ENCODE measurements around the gene MAVS. TPM values are rescaled to one million over a fixed set of nuclear protein-coding genes. Genes with fewer than 3 reads are reported as not detected.
"Not testable (repeated sequence)": the region's sequence is repeated elsewhere in the genome, so short reads cannot be mapped to it uniquely, and the experiment has no call there.

The MAVS gene
- polyA plus RNA-seq, 6 donors from 2014 or later = 2.6 to 9.9 (median 3.2) TPM

DNA sequence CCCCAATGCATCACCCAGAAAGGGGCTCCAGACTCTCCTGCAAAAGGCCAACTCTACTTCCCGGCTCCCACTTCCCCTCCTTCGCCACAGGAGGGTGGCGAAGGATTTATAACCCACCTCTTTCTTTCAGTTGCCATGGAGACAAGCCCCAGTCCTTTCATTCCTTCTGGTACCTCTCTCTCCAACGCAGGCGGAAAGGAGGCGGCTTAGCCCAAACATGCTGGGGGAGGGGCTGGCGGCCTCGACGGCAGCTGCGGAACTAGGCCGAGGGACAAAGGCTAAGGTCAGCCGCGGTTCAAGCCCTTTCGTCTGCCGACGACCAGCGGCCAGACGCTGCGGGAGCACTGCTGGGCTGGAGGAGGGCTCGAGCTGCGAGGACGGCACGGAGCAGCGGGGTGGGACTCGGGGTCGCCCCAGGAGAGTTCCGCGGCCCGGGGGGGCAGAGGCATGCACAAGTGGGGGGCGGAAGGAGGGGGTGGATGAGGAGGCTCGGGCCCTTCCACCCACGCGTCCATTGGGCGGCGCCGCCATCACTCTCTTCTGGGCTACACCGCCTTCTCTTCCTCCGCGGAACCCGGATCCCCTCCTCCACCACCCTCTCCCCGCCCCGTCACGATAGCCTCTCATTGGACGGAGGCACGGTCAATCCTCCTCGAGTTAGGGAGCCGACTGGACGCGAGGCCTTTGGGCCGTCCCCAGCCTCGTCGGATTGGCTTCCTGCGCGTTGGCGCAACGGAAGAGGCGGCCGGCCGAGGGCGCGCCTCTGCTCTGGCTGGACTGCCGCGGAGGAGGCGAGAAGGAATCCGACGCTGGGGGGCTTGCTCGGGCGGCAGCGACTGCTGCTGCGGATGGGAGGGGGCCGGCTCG is 42.2 kb downstream of the MAVS start, which contains the start of gene PANK2:
Gene PANK2, plus strand, starts transcription at position 766 of the 867 bp plus-strand sequence.
- DNase-seq (peak; percentile 98), ATAC-seq (ENCODE audit: low read depth in 2 of 2) (peak; percentile 95)
- peaks cover 5 to 7% of the 10 kb centered on the region in 2 donors for H3K36me3 Mint-ChIP-seq
- peaks cover 0 to 2% (median 0%) of the 10 kb centered on the region in 7 donors for H3K9me3 Mint-ChIP-seq
- peaks cover 54 to 69% (median 59%) of the 10 kb centered on the region in 3 donors for H3K4me1 Mint-ChIP-seq
- peak within 1 kb of the TSS; percentile 97 to 100 (median 99) for H3K4me3 Mint-ChIP-seq
- H3K27me3 Mint-ChIP-seq = no peaks in the 10 kb centered on the region
- peak within 1 kb of the TSS; percentile 95 to 100 (median 98) for H3K27ac Mint-ChIP-seq

- Mint-ChIP-seq H3K27ac (peak overlapping the region; percentile 94 to 100 (median 98)), H3K9me3 (peaks cover 0 to 2% (median 0%) of the 10 kb centered on the region in 7 donors), H3K36me3 (peaks cover 5 to 7% of the 10 kb centered on the region in 2 donors), H3K27me3 (no peaks in the 10 kb centered on the region), H3K4me3 (peak overlapping the region; percentile 97 to 100 (median 99)), H3K4me1 (peaks cover 53 to 73% (median 61%) of the 10 kb centered on the region in 3 donors)
- ATAC-seq (ENCODE audit: low read depth in 2 of 2) (peak in 1 of 2 donors; percentile 3), DNase-seq (peak; percentile 31)
These were observed 43.1 kb downstream of the MAVS start for GRCh38 chr20:3889489-3890397.

DNA sequence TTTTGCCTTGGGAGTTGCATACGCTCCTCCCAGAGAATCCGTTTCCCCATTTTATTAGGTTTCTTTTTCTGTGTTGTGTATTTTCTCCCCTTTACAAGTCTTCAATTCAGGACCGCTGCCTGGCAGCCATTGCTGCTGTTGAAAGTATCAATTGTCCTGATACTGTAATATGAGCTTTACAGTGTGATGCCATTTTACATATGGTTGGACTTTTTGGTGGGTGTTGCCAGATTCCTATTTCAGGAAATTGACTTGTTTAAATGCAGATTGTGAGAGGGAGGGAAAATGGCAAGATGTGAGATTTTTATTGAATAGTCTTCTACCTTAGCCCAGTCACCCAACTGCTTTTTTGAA is 43.7 kb downstream of the MAVS start:
- H3K27me3 Mint-ChIP-seq = no peaks in the 10 kb centered on the region
- H3K9me3 Mint-ChIP-seq = peaks cover 0 to 2% (median 0%) of the 10 kb centered on the region in 7 donors
- H3K4me1 Mint-ChIP-seq = peaks cover 55 to 75% (median 63%) of the 10 kb centered on the region in 3 donors
- peak overlapping the region; percentile 94 to 100 (median 98) for H3K27ac Mint-ChIP-seq
- H3K4me3 Mint-ChIP-seq = peak overlapping the region; percentile 97 to 100 (median 99)
- ATAC-seq (ENCODE audit: low read depth in 2 of 2) = no peak
- no peak for DNase-seq
- H3K36me3 Mint-ChIP-seq = peaks cover 5 to 7% of the 10 kb centered on the region in 2 donors

DNA sequence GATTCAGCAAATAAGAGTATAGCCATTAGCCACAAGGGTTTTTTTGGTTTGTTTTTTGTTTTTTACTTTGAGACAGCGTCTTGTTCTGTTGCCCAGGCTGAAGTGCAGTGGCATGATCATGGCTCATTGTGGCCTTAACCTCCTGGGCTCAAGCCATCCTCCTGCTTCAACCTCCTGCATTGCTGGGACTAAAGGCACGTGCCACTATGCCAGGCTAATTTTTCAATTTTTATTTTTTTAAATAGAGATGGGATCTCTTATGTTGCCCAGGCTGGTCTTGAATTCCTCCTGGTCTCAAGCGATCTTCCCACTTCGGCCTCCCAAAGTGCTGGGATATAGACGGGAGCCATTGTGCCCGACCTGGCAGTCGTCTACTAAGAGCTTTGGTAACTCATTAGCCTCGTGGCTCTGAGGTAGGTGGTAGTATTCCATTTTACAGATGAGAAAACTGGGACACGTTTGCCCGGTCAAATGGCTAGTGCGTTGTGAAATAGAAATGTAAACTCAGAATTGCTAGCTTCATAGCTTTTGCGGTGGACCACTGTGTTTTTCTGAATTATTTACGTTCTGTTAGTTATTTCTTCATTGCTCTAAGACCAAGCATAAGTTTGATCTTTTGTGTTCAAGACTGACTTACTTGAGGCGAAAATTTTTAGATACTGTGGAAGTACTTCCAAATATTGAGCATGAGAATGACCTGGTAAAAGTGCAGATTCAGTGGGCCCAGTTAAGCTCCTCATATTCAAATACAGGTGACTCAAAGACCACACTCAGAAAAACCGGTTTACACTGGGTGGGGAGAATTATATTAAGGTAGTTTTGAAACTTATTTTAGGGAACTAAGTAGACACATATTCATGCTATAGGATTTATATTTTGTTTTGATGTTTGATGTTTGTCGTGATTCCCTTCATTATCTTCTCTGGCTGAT is 44.6 kb downstream of the MAVS start:
- DNase-seq (no peak), ATAC-seq (ENCODE audit: low read depth in 2 of 2) (no peak)
- H3K4me3 Mint-ChIP-seq = peak overlapping the region; percentile 78 to 100 (median 98)
- peaks cover 5 to 7% of the 10 kb centered on the region in 2 donors for H3K36me3 Mint-ChIP-seq
- peak overlapping the region; percentile 44 to 100 (median 98) for H3K27ac Mint-ChIP-seq
- peaks cover 0 to 2% (median 0%) of the 10 kb centered on the region in 7 donors for H3K9me3 Mint-ChIP-seq
- H3K4me1 Mint-ChIP-seq = peaks cover 55 to 76% (median 65%) of the 10 kb centered on the region in 3 donors
- H3K27me3 Mint-ChIP-seq = no peaks in the 10 kb centered on the region

GRCh38 chr20:3894796-3895195 is 48.2 kb downstream of the MAVS start:
- no peak overlapping the region for H3K4me3 Mint-ChIP-seq
- peaks cover 5 to 12% of the 10 kb centered on the region in 2 donors for H3K36me3 Mint-ChIP-seq
- no peaks in the 10 kb centered on the region for H3K27me3 Mint-ChIP-seq
- H3K4me1 Mint-ChIP-seq = peaks cover 46 to 87% (median 67%) of the 10 kb centered on the region in 3 donors
- ATAC-seq (ENCODE audit: low read depth in 2 of 2) (no peak), DNase-seq (no peak)
- peaks cover 0 to 2% (median 0%) of the 10 kb centered on the region in 7 donors for H3K9me3 Mint-ChIP-seq
- H3K27ac Mint-ChIP-seq = no peak overlapping the region

DNA sequence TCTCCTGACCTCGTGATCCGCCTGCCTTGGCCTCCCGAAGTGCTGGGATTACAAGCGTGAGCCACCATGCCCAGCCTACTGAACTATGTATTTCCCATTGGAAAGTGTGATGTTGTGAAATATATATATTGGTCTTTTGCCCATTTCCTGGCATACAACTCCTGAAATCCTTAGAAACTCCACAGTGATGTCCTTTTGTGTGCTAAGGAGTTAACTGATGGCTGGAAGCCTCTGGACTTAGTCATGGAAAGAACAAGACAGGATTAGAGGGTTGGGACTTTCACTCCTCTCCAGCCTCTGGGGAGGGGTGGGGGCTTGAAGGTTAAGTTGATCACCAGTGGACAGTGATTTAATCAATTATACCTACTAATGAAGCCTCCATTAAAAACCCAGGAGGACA is 49.7 kb downstream of the MAVS start:
- ATAC-seq (ENCODE audit: low read depth in 2 of 2) (no peak), DNase-seq (no peak)
- peaks cover 44 to 84% (median 66%) of the 10 kb centered on the region in 3 donors for H3K4me1 Mint-ChIP-seq
- H3K27me3 Mint-ChIP-seq = no peaks in the 10 kb centered on the region
- H3K36me3 Mint-ChIP-seq = peaks cover 0 to 6% of the 10 kb centered on the region in 2 donors
- H3K27ac Mint-ChIP-seq = peak overlapping the region in 1 of 6 donors; percentile 83
- peaks cover 0 to 2% (median 0%) of the 10 kb centered on the region in 7 donors for H3K9me3 Mint-ChIP-seq
- peak overlapping the region in 1 of 8 donors; percentile 51 for H3K4me3 Mint-ChIP-seq

GRCh38 chr20:3896853-3897583 is 50.4 kb downstream of the MAVS start:
- Mint-ChIP-seq H3K27me3 (no peaks in the 10 kb centered on the region), H3K27ac (peak overlapping the region; percentile 10 to 83 (median 68)), H3K9me3 (peaks cover 0 to 2% (median 0%) of the 10 kb centered on the region in 7 donors), H3K36me3 (peaks cover 0 to 6% of the 10 kb centered on the region in 2 donors), H3K4me1 (peaks cover 44 to 84% (median 66%) of the 10 kb centered on the region in 3 donors), H3K4me3 (peak overlapping the region in 6 of 8 donors; percentile 4 to 51 (median 30))
- no peak for ATAC-seq (ENCODE audit: low read depth in 2 of 2)
- no peak for DNase-seq

GRCh38 chr20:3898181-3898580 is 51.5 kb downstream of the MAVS start:
- peaks cover 45 to 83% (median 58%) of the 10 kb centered on the region in 3 donors for H3K4me1 Mint-ChIP-seq
- not testable (repeated sequence) for H3K9me3 Mint-ChIP-seq; H3K36me3 Mint-ChIP-seq; ATAC-seq (ENCODE audit: low read depth in 2 of 2); H3K27ac Mint-ChIP-seq; H3K27me3 Mint-ChIP-seq; DNase-seq; H3K4me3 Mint-ChIP-seq

- peaks cover 40 to 83% (median 53%) of the 10 kb centered on the region in 3 donors for H3K4me1 Mint-ChIP-seq
- H3K36me3 Mint-ChIP-seq = peaks cover 0 to 6% of the 10 kb centered on the region in 2 donors
- peak overlapping the region in 1 of 6 donors; percentile 47 for H3K27ac Mint-ChIP-seq
- no peaks in the 10 kb centered on the region for H3K27me3 Mint-ChIP-seq
- no peak overlapping the region for H3K4me3 Mint-ChIP-seq
- DNase-seq (no peak), ATAC-seq (ENCODE audit: low read depth in 2 of 2) (no peak)
- peaks cover 0 to under 1% (median 0%) of the 10 kb centered on the region in 7 donors for H3K9me3 Mint-ChIP-seq
These were observed 52.0 kb downstream of the MAVS start for GRCh38 chr20:3898639-3899038.

- ATAC-seq (ENCODE audit: low read depth in 2 of 2) (no peak), DNase-seq (no peak)
- Mint-ChIP-seq H3K4me3 (peak overlapping the region in 5 of 8 donors; percentile 8 to 63 (median 45)), H3K27ac (peak overlapping the region in 5 of 6 donors; percentile 7 to 67 (median 52)), H3K9me3 (no peaks in the 10 kb centered on the region), H3K4me1 (peaks cover 37 to 86% (median 60%) of the 10 kb centered on the region in 3 donors), H3K36me3 (peaks cover 0 to 6% of the 10 kb centered on the region in 2 donors), H3K27me3 (no peaks in the 10 kb centered on the region)
These were observed 53.6 kb downstream of the MAVS start for GRCh38 chr20:3900187-3900604.

DNA sequence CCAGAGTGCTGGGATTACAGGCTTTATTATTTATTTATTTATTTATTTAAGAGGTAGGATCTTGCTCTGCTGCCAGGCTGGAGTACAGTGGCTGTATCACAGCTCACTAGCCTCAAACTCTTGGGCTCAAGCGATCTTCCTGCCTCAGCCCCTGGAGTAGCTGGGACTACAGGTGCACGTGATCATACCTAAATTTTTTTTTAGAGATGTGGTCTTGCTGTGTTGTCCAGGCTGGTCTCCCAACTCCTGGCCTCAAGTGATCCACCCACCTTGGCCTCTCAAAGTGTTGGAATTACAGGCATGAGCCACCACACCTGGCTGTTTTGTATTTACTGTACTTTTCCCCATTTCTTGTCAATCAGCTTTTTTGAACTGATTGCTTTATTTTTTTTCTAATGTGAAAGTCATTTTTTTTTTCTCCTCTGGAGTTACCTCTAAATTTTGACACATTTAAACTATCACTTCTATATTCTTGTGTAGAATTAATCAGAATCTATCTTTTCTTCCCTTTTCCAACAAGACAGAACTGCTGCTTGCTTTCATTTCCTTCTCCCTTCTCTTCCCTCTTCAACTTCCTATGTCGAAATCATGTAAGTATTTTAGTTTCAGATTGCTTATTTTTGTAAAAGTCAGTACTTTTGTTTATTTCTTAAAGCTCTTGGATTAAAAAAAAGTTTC is 54.5 kb downstream of the MAVS start:
- ATAC-seq (ENCODE audit: low read depth in 2 of 2) (peak; percentile 37 to 40), DNase-seq (no peak)
- H3K27me3 Mint-ChIP-seq = no peaks in the 10 kb centered on the region
- H3K9me3 Mint-ChIP-seq = no peaks in the 10 kb centered on the region
- peaks cover 37 to 84% (median 61%) of the 10 kb centered on the region in 3 donors for H3K4me1 Mint-ChIP-seq
- peaks cover 0 to 6% of the 10 kb centered on the region in 2 donors for H3K36me3 Mint-ChIP-seq
- H3K27ac Mint-ChIP-seq = peak overlapping the region in 5 of 6 donors; percentile 67 to 88 (median 73)
- peak overlapping the region in 6 of 8 donors; percentile 30 to 82 (median 67) for H3K4me3 Mint-ChIP-seq
